CD14-positive monocyte (primary cell): ENCODE data around the gene RPTOR. TPM values are rescaled to one million over a fixed set of nuclear protein-coding genes. Genes with fewer than 3 reads are reported as not detected.

Experiments used
- DNase-seq, 3 donors: peaks; one replicate each; pipeline ENCODE4 v3.0.0-alpha.2; 2011 to 2022
- H2AFZ ChIP-seq: 2 replicates; pipeline ENCODE4 v1.6.0; 2012; ENCODE audit warnings: mild to moderate bottlenecking, low read depth, low read length, inconsistent platforms; ENCODE audit not compliant: insufficient read depth, poor library complexity, severe bottlenecking
- H3K27ac ChIP-seq, 2 donors: 1 replicate in 1 of 2; 2 replicates in 1 of 2; pipeline ENCODE4 v1.5.1; 2012 to 2013; ENCODE audit warnings: low read length in 2 of 2, control low read depth in 1 of 2, inconsistent platforms in 1 of 2, low read depth in 1 of 2, mild to moderate bottlenecking in 1 of 2
- H3K27me3 ChIP-seq, 2 donors: one replicate each; pipeline versions ENCODE4 v1.6.0 to v1.6.1; 2011 to 2013; ENCODE audit warnings: low read length in 2 of 2; ENCODE audit not compliant: control insufficient read depth in 2 of 2, insufficient read depth in 2 of 2
- H3K36me3 ChIP-seq, 2 donors: replicated peaks in 1 of 2; 1 replicate in 1 of 2; 2 replicates in 1 of 2; pipeline versions ENCODE4 v1.5.1 to v1.6.1; 2012 to 2013; ENCODE audit warnings: low read length in 2 of 2, control low read depth in 1 of 2, inconsistent platforms in 1 of 2, mild to moderate bottlenecking in 1 of 2; ENCODE audit not compliant: insufficient read depth in 2 of 2, control insufficient read depth in 1 of 2
- H3K4me1 ChIP-seq, 2 donors: 1 replicate in 1 of 2; 2 replicates in 1 of 2; pipeline versions ENCODE4 v1.5.1 to v1.6.1; 2012 to 2013; ENCODE audit warnings: low read length in 2 of 2, control low read depth in 1 of 2, inconsistent platforms in 1 of 2, mild to moderate bottlenecking in 1 of 2, moderate library complexity in 1 of 2; ENCODE audit not compliant: insufficient read depth in 2 of 2, control insufficient read depth in 1 of 2
- H3K4me2 ChIP-seq: replicated peaks from 2 replicates; pipeline ENCODE3; 2012; ENCODE audit warnings: low read length, moderate library complexity, mild to moderate bottlenecking; ENCODE audit not compliant: poor library complexity, severe bottlenecking; ENCODE audit errors: extremely low read depth
- H3K4me3 ChIP-seq, 3 experiments: fragments of 200-600 bp in 1 of 3; sonication (generic) in 1 of 3; replicated peaks in 1 of 3; 1 replicate in 2 of 3; 2 replicates in 1 of 3; pipeline ENCODE4 v1.5.1; 2011 to 2013; ENCODE audit warnings: low read length in 3 of 3, mild to moderate bottlenecking in 3 of 3, control low read depth in 2 of 3, low read depth in 2 of 3, inconsistent platforms in 1 of 3, moderate library complexity in 1 of 3
- H3K79me2 ChIP-seq: 2 replicates; pipeline ENCODE4 v1.6.0; 2012; ENCODE audit warnings: mild to moderate bottlenecking, control low read depth, inconsistent platforms, low read length, moderate library complexity; ENCODE audit not compliant: insufficient read depth
- H3K9ac ChIP-seq: 2 replicates; pipeline ENCODE4 v1.6.0; 2017; ENCODE audit warnings: low read length, mild to moderate bottlenecking; ENCODE audit not compliant: insufficient read depth, poor library complexity, severe bottlenecking
- H3K9me3 ChIP-seq, 2 donors: replicated peaks in 1 of 2; 1 replicate in 1 of 2; 2 replicates in 1 of 2; pipeline versions ENCODE4 v1.5.1 to v1.6.1; 2012 to 2013; ENCODE audit warnings: low read length in 2 of 2, control low read depth in 1 of 2; ENCODE audit not compliant: control insufficient read depth in 1 of 2, insufficient read depth in 1 of 2
- H4K20me1 ChIP-seq: 2 replicates; pipeline ENCODE4 v1.6.0; 2012; ENCODE audit warnings: mild to moderate bottlenecking, low read length, control low read depth, moderate library complexity; ENCODE audit not compliant: insufficient read depth
- H3K27ac Mint-ChIP-seq, 7 donors: one replicate each; pipeline ENCODE4 v1.8.0; 2020; ENCODE audit warnings: mild to moderate bottlenecking in 7 of 7, mixed read lengths in 7 of 7, moderate library complexity in 6 of 7, inconsistent platforms in 2 of 7
- H3K27me3 Mint-ChIP-seq, 3 donors: one replicate each; pipeline ENCODE4 v1.8.0; 2021 to 2022; ENCODE audit warnings: low read depth in 3 of 3, mild to moderate bottlenecking in 3 of 3, mixed read lengths in 3 of 3, moderate library complexity in 3 of 3, inconsistent platforms in 1 of 3
- H3K36me3 Mint-ChIP-seq, 2 donors: one replicate each; pipeline ENCODE4 v1.8.0; 2020; ENCODE audit warnings: mixed read lengths in 2 of 2, inconsistent platforms in 1 of 2, mild to moderate bottlenecking in 1 of 2
- H3K4me1 Mint-ChIP-seq: one replicate; pipeline ENCODE4 v1.8.0; 2020; ENCODE audit warnings: mild to moderate bottlenecking, mixed read lengths
- H3K4me3 Mint-ChIP-seq, 2 donors: one replicate each; pipeline ENCODE4 v1.8.0; 2020; ENCODE audit warnings: mild to moderate bottlenecking in 2 of 2, mixed read lengths in 2 of 2, moderate library complexity in 1 of 2
- H3K9me3 Mint-ChIP-seq, 7 donors: one replicate each; pipeline ENCODE4 v1.8.0; 2020 to 2022; ENCODE audit warnings: mixed read lengths in 7 of 7, mild to moderate bottlenecking in 6 of 7, moderate library complexity in 6 of 7, inconsistent platforms in 2 of 7
- WGBS: methylation state at CpG from one replicate; pipeline ENCODE4 v1.1.5; 2013; ENCODE audit warnings: missing lambda C conversion rate; ENCODE audit not compliant: insufficient coverage; 5-methylcytosine and 5-hydroxymethylcytosine counted together
- intact Hi-C, 2 donors: fragments of 100-400 bp; cut with micrococcal nuclease; formaldehyde crosslinking; loops; one replicate each; pipeline versions ENCODE4 v1.15.0 to v1.15.1; 2023
- polyA plus RNA-seq, 3 donors: library from polyadenylated mRNA; depleted of rRNA in 1 of 3; unstranded in 2 of 3; stranded (reverse) in 1 of 3; fragments of 300-500 nt in 2 of 3; fragments of >200 nt in 1 of 3; fragmentation: Illumina TruSeq in 2 of 3; gene quantifications; 1 replicate in 2 of 3; 2 replicates in 1 of 3; pipeline ENCODE4 v1.2.3, GENCODE V29; 2012 to 2021
- TF ChIP-seq, protein P1 (sequence below): fragments of 200-600 bp; IDR thresholded peaks from one replicate; pipeline ENCODE4 v1.8.0; 2022; ENCODE audit warnings: antibody characterized with exemption, mild to moderate bottlenecking

The RPTOR gene
- polyA plus RNA-seq, 3 donors = 1.1 to 8.7 (median 2.6) TPM

DNA sequence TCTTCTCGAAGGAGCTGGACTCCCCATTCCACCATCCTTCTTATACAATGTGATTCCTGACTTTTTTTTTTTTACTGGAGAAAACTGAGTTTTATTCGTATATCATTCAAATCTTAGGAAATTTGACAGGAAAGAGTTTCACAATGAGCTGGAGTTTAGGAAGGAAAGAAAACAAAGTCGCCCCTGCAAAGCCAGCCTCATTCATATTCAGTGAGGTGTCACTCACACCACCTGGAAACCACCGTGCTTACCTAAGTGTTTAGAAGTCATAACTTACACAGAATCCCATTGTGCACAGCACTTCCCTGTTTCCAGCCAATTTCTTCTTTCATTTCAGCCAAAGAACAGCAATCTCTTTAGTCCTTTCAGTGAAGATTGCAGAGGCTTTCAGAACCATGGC, 356.7 kb downstream of the RPTOR start:
- Histone ChIP-seq H3K27me3 (no peaks in the 10 kb centered on the region), H3K36me3 (peaks cover 0 to 26% of the 10 kb centered on the region in 2 donors), H3K27ac (no peak overlapping the region), H3K4me1 (no peaks in the 10 kb centered on the region), H3K4me2 (no peak overlapping the region), H4K20me1 (no peaks in the 10 kb centered on the region), H3K79me2 (no peaks in the 10 kb centered on the region), H2AFZ (no peak overlapping the region), H3K4me3 (no peak overlapping the region), H3K9ac (no peak overlapping the region), H3K9me3 (no peaks in the 10 kb centered on the region)
- Mint-ChIP-seq H3K4me3 (no peak overlapping the region), H3K27me3 (no peaks in the 10 kb centered on the region), H3K36me3 (peaks cover 44 to 60% of the 10 kb centered on the region in 2 donors), H3K9me3 (no peaks in the 10 kb centered on the region), H3K4me1 (no peaks in the 10 kb centered on the region), H3K27ac (peak overlapping the region in 2 of 7 donors; percentile 46 to 63)
- no peak for DNase-seq
- intact Hi-C loops = no loop called here
- TF ChIP-seq, protein P1, sequence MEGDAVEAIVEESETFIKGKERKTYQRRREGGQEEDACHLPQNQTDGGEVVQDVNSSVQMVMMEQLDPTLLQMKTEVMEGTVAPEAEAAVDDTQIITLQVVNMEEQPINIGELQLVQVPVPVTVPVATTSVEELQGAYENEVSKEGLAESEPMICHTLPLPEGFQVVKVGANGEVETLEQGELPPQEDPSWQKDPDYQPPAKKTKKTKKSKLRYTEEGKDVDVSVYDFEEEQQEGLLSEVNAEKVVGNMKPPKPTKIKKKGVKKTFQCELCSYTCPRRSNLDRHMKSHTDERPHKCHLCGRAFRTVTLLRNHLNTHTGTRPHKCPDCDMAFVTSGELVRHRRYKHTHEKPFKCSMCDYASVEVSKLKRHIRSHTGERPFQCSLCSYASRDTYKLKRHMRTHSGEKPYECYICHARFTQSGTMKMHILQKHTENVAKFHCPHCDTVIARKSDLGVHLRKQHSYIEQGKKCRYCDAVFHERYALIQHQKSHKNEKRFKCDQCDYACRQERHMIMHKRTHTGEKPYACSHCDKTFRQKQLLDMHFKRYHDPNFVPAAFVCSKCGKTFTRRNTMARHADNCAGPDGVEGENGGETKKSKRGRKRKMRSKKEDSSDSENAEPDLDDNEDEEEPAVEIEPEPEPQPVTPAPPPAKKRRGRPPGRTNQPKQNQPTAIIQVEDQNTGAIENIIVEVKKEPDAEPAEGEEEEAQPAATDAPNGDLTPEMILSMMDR = no peak
- WGBS = 63% methylated on average over 1 of the region's 4 CpGs

DNA sequence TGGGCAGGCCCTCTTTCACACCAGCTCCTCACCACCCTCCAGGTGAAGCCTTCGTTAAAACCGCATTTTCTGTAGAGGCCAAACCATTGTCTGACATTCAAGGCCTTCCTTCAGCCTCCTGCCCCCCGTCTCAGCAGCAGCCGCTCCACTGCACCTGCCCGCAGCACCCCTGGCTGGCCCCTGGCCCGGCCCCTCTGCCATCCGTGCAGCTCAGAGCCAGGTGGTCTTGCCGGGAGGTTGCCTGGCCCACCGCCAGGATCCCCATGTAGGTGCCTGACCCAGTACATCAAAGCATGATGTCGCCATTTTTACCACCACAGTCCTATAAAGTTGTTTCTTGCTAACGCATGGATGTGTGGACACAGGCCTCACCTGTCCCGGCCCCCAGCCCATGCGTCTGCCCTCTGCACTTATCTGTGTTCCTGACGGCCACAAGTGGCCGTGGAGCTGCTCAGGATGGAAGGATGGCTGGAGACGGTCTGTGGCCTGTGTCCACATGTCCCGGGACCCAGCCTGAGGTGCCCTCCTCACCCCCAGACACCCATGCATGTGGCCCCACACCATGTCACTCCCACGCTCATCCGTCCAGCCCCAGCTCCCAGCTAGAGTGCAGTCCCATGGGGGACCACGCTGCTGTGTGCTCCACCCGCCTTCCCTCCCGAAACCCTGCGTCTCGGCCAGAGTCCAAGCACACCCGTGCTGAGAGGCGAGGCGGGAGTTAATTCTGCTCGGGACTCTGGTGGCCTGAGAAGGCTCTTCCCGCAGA, 357.7 kb downstream of the RPTOR start:
- H3K4me3 Mint-ChIP-seq = no peak overlapping the region
- WGBS = 94% methylated on average over 26 of the region's 29 CpGs

More for the DNA sequence above, 357.7 kb downstream of the RPTOR start:
- peak overlapping the region in 1 of 7 donors; percentile 69 for H3K27ac Mint-ChIP-seq
- no peak overlapping the region for H3K4me3 ChIP-seq
- H3K27me3 ChIP-seq = no peaks in the 10 kb centered on the region
- H3K9ac ChIP-seq = no peak overlapping the region
- no peaks in the 10 kb centered on the region for H3K27me3 Mint-ChIP-seq
- H3K4me2 ChIP-seq = no peak overlapping the region
- no peaks in the 10 kb centered on the region for H3K9me3 Mint-ChIP-seq
- no peaks in the 10 kb centered on the region for H3K4me1 ChIP-seq
- no peaks in the 10 kb centered on the region for H3K79me2 ChIP-seq
- H3K27ac ChIP-seq = no peak overlapping the region
- TF ChIP-seq, protein P1 = no peak
- H3K36me3 ChIP-seq = peaks cover 5 to 25% of the 10 kb centered on the region in 2 donors
- intact Hi-C loops = no loop called here
- H2AFZ ChIP-seq = no peak overlapping the region
- no peaks in the 10 kb centered on the region for H4K20me1 ChIP-seq
- H3K36me3 Mint-ChIP-seq = peaks cover 40 to 61% of the 10 kb centered on the region in 2 donors
- H3K4me1 Mint-ChIP-seq = no peaks in the 10 kb centered on the region
- no peaks in the 10 kb centered on the region for H3K9me3 ChIP-seq
- no peak for DNase-seq
